Stimulated activated CD8-positive, alpha-beta memory T cell treated with anti-CD3 and anti-CD28 coated beads, Interleukin-2, amount 100 ng/mL, for 1 hour (primary cell): Measurements from ENCODE around the gene GJD2.

ENCODE experiments used
- DNase-seq, 2 donors: peaks; one replicate each; pipeline ENCODE4 v3.0.0-alpha.2; 2020; ENCODE audit warnings: low read depth in 2 of 2

Gene GJD2

DNA sequence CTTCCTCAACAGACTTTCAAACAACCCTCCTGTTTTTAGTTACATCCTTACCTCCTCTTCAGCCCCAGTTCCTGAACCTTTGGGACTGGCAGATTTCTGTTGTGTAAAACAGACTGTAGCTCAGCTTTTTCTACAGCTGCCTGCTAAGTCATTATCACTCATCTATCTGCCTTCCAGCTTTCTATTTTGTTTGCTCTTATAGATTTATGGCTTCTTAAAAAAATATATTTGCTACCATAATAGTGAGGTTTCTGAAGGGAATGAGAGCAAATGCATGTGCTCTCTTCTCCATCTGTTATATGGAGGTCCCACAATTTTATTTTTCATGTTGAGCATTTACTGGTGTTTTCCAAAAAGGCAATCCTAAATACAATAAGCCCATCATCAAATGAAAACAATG lies 18.2 kb upstream of the GJD2 start:
- no peak for DNase-seq

- DNase-seq: no peak
These were observed 17.5 kb upstream of the GJD2 start for GRCh38 chr15:34772312-34772711.

GRCh38 chr15:34769711-34770110 lies 14.9 kb upstream of the GJD2 start:
- DNase-seq: no peak

DNA sequence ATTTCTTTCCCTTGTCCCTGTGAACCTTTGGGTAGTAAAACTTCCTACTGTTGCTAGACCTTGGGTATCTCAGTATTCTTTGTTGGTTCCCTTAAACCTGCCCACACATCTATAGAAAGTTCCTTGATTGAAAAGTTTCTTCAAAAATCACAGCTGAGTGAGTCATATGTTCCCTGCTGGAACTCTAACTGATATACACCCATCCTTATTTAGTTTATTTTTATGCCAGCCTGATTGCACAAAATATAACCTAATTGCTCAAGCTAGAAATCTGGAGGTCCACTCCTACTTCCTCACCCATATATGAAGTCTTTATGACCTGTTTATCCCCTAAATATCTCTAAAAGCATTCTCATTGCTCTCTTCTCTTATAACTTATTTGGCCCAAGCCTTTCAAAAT lies 13.7 kb upstream of the GJD2 start:
- no peak for DNase-seq

- no peak for DNase-seq
These were observed 10.9 kb upstream of the GJD2 start for GRCh38 chr15:34765741-34766140.

DNA sequence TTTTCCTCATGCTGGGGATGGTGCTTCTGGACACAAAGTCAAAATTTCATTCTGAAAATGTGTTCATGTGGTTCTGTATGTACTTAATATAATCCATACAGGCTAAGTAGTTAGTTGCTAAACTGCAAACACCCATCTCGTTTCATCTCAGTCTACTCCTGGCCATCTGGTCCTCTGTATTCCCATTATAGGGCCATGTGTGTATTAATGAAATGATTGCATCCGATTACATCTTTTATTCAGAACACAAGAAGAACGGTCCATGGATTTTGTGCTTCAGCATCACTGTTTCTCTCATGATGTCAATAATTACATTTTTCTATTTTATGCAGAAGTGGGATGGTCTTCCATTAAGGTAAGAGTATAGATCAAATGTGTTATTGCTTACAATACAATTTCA lies 6.1 kb upstream of the GJD2 start:
- DNase-seq: no peak

DNA sequence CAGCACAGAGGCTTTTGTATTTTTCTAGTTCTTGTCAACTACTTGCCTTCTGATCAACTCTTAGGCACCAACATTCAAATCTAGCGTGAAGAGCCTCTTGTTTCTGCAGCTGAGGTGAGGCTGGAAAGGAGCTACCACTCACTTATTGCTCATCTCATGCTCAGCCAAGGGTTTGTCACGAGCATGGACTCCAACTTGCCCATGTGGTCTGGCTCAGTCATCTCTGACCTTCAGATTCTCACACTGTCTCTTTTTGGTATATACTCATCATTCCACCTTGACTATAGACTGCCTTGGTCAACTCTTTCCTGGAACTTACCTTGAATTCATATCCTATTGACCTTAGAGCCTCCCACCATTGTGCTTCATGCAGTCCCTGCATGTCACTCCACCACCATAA lies 5.2 kb upstream of the GJD2 start:
- no peak for DNase-seq

DNA sequence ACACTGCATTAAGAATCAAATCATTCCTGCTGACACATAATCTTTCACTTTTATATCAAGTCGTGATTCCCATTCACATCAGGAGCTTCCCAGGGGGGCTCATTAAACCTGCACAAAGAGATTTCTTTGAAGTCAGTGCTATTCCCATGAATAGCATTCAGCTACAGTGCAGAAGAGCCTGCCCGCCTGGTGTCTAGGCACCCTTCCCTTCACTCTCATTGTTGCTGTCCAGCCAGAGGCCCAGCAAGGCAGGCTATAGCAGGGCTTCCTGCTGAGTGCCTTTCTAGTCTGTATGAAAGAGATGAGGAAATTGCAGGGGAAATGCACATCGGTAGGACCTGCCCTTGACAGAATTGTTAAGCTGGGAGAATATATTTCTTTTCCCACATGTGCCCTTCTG lies 4.5 kb upstream of the GJD2 start:
- no peak for DNase-seq

GRCh38 chr15:34757262-34757661 lies 2.5 kb upstream of the GJD2 start:
- DNase-seq: no peak

GRCh38 chr15:34755419-34755773 lies 598 bp upstream of the GJD2 start:
- no peak for DNase-seq

- no peak for DNase-seq
These were observed 612 bp downstream of the GJD2 start for GRCh38 chr15:34754171-34754601.

GRCh38 chr15:34753236-34753894 lies 1.4 kb downstream of the GJD2 start:
- DNase-seq: no peak

DNA sequence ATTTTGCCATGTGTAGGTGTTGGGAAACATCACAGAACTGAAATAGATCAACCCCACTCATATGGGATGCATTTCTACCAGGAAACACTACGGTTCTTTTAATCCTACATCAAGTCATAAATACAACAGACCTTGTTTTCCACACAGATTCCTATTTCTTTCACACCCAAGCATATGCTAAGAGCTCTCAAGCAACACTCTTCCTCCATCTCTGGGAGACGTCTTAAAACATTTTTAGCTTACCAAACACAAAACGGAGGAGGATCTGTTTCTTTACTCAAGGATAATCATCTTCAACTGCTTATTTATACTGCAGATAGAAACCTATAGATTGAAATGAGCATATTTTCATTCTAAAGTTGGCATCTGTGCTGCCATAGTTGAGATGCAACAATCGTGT lies 5.1 kb downstream of the GJD2 start:
- DNase-seq: no peak

- DNase-seq: no peak
These were observed 15.5 kb downstream of the GJD2 start for GRCh38 chr15:34739346-34739745.

GRCh38 chr15:34738002-34738401 lies 16.8 kb downstream of the GJD2 start:
- DNase-seq: no peak

DNA sequence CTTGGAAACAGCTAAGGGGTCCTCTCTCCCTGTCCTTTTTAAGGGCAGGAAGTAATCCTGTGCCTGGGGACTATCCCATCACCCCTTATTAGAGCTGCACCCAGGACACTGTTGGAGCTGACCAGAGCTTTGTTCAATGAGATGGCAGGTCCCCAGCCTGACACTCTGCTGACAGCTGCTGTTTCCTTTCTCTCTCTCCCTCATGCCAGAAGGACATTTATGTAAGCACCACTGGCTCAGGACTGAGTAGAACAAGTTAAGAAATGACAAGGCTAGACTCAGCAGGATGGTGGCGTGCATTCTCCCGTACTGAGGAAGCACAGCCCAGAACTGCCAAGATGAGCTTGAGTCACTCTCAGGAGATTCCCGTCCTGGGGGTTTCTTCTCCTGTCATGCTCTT lies 17.3 kb downstream of the GJD2 start:
- no peak for DNase-seq

DNA sequence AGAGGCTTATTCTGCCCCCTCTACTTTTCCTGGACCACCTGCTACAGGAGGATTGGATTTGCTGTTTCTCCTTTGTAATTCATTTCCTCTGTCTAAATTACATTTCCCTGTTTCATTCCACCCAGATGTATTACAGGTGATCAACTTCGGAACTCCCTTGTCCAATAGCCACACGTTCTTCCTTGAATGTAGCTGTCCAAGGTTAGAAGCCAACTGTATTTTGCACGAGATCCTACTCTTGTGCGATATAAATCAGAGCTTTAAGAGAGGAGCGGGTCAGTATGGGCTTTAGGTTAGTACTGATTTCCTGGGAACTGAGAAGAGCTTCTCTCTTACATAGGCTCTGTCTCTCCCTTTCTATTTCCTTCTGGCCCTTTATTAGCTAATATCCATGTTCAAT lies 20.5 kb downstream of the GJD2 start:
- no peak for DNase-seq

- no peak for DNase-seq
These were observed 21.2 kb downstream of the GJD2 start for GRCh38 chr15:34733621-34734020.

GRCh38 chr15:34732430-34732829 lies 22.4 kb downstream of the GJD2 start:
- DNase-seq: no peak

- DNase-seq: no peak
These were observed 24.1 kb downstream of the GJD2 start for GRCh38 chr15:34730701-34731100.

DNA sequence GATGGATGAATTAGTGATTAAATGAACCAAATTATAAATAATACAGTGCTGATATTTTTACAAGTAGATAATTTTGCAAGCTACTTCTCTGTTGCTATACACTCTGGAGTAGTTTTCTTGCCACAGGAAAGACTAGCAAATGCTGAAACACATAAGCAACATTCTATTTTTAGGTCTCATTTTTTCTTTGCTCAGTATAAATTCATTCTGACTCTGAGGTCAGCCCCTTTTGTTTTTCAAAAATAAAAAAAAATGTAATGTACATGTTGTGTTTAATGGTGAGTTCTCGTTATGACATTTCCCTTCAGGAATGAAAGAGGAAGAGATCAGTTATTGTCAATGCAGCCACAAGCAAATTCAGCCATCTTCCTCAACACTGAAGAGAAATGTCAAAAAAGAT lies 24.9 kb downstream of the GJD2 start:
- no peak for DNase-seq

DNA sequence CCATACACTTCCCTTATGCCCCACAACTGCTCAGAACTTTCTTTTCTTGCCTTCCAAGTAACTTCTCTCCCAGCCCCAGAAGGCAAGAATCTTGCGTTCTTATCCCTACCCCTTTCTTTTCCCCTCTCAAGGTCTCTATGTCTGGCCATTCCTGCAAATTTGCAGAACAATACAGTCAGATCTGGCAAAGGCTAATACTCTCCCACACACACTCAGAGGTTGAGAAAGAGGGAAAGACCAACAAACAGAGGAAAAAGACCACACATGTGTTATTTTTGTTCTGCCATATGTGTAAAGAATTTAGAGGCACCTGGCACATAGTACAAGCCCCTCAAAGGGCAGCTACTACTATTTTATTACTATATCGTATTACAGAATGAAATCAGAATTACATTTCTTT lies 25.7 kb downstream of the GJD2 start:
- DNase-seq: no peak

DNA sequence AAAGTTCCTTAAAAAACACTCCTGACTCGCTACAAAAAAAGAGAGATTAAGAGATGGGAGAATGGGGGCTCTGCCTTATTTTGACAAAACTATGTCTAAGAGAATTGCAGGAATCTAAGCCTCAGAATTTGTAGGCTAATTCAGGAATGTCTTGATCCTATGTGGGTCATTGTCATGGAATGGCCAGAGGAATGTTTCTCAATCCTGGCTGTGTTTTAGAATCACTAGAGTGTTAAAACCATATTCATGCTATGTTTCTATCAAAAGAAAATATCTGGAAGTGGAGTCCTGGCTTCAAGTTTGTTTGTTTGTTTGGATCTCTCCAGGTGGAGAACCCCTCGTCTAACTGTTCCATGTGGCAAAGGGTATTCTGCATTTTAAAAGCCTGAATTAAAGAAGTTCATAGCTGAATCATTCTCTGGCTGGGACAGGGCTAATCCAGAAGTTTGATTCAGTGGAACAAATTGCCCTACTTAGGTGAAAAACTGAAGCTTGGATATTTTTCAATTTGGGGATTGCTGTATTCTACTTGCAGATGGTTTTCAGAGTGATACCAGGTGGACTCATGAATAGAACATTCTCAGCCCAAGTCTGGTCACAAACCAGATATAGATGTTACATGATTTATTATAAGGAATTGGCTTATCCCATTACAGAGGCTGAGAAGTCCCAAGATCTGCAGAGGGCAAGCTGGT lies 28.2 kb downstream of the GJD2 start:
- no peak for DNase-seq

GRCh38 chr15:34725556-34725955 lies 29.2 kb downstream of the GJD2 start:
- no peak for DNase-seq
